Raji (cell line): ENCODE data around the gene CAMK2D.

ENCODE experiments used
- POLR2A ChIP-seq: IDR thresholded peaks from 2 replicates; pipeline ENCODE4 v1.6.1; 2011; ENCODE audit warnings: low read depth, low read length, control low read depth; ENCODE audit not compliant: insufficient read depth

CAMK2D gene

GRCh38 chr4:113747949-113748348 is 13.6 kb downstream of the CAMK2D start:
- TF ChIP-seq POLR2A, result no peak

GRCh38 chr4:113745711-113746110 is 15.8 kb downstream of the CAMK2D start:
- no peak for TF ChIP-seq POLR2A

GRCh38 chr4:113744667-113745240 is 16.8 kb downstream of the CAMK2D start:
- no peak for TF ChIP-seq POLR2A

- TF ChIP-seq POLR2A, result no peak
These were observed 17.8 kb downstream of the CAMK2D start for GRCh38 chr4:113743690-113744089.

- no peak for TF ChIP-seq POLR2A
These were observed 18.9 kb downstream of the CAMK2D start for GRCh38 chr4:113742643-113743042.

GRCh38 chr4:113741956-113742355 is 19.6 kb downstream of the CAMK2D start:
- TF ChIP-seq POLR2A, result no peak

GRCh38 chr4:113740857-113741379 is 20.6 kb downstream of the CAMK2D start:
- no peak for TF ChIP-seq POLR2A

- TF ChIP-seq POLR2A, result no peak
These were observed 22.3 kb downstream of the CAMK2D start for GRCh38 chr4:113739197-113739596.

GRCh38 chr4:113738251-113738650 is 23.3 kb downstream of the CAMK2D start:
- TF ChIP-seq POLR2A, result no peak

- no peak for TF ChIP-seq POLR2A
These were observed 27.9 kb downstream of the CAMK2D start for GRCh38 chr4:113733685-113734084.

- TF ChIP-seq POLR2A, result no peak
These were observed 28.5 kb downstream of the CAMK2D start for GRCh38 chr4:113732967-113733527.

GRCh38 chr4:113730467-113731216 is 30.9 kb downstream of the CAMK2D start:
- TF ChIP-seq POLR2A, result no peak

GRCh38 chr4:113727802-113728201 is 33.7 kb downstream of the CAMK2D start:
- no peak for TF ChIP-seq POLR2A

GRCh38 chr4:113725963-113726362 is 35.6 kb downstream of the CAMK2D start:
- no peak for TF ChIP-seq POLR2A

- TF ChIP-seq POLR2A, result no peak
These were observed 43.3 kb downstream of the CAMK2D start for GRCh38 chr4:113718252-113718651.
